HG02759 (cell line): ENCODE results near the gene VCP.

ENCODE experiments used
- ATAC-seq: cut with Tn5 transposase; IDR thresholded peaks from one replicate; pipeline ENCODE4 v1.9.1; 2021; ENCODE audit warnings: mild to moderate bottlenecking, moderate library complexity; ENCODE audit not compliant: unreplicated experiment

VCP gene

GRCh38 chr9:35067056-35067455 is 5.4 kb downstream of the VCP start:
- no peak for ATAC-seq

DNA sequence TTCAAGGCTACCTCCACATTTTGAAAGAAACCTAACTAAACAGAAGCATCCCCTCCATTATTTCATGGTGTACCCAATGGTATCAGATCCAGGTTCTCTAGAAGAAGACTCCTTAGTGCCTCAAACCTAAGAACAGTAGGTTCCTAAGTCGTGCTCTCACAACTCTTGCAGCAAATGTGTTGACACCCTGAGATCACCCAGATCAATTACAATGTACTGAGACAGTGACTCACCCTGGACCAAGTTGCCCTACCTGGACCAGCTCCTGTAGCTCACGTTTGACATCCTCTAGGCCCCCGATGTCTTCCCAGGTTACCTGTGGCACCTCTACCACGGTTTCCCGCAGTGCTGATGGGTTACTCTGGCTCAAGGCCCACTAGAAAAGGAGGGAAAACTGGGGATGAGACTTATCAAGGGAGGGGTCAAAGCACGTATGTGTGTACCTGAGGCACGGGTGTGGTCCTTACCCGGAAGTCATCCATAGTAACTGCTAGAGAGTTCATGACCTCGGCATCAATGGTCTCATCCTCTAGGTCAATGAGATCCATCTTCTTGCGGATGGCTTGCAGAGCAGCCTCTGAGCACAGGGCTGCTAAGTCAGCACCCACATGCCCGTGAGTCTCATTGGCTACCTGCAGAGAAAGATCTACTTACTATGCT is 11.7 kb downstream of the VCP start:
- ATAC-seq = no peak

GRCh38 chr9:35059438-35059837 is 13.0 kb downstream of the VCP start:
- no peak for ATAC-seq

DNA sequence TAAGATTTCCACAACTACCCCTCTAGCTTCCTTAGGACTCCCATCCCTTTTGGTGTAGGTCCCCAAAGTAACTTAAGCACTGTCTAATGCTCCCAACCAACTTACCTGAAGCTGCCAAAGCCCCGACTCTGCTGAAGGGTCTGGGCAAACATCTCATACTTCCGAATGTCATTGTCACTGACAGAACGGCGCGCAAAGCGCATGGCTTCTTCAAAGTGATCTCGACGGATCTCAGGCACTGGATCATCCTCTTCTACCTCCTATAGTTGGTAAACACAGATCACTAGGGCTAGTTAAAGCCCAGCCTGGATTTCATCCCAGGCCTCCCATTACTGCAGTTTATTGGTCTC is 15.2 kb downstream of the VCP start:
- ATAC-seq = no peak

DNA sequence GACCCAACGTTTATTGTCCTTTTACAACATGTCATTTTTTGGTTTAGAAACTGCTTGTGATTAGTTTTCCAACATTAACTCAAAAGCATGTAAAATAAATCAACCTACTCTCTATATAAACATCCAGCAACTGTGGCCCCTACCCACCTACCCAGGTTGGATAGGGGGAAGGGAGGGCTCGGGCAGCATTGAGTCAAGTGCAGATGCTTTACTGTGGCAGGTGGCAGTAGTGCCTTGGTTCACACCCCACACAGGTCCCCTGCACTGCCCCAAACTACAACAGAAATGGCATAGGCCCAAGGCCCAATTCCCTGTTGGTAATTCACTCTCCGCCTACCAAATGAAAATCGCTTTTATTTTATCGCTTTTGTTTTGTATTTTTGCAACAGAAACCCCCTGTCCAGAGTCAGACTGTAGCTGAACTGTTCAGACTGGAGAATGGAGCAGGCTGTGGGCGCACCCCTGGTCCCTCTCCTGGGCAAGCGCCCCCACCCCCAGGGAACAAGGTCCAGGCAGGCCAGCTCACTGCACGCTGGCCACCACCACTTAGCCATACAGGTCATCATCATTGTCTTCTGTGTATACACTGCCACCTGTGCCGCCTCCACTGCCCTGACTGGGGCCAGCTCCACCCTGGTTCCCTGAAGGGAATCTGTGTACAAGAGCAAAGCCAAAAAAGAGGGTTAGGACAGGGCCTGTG is 15.7 kb downstream of the VCP start:
- no peak for ATAC-seq

DNA sequence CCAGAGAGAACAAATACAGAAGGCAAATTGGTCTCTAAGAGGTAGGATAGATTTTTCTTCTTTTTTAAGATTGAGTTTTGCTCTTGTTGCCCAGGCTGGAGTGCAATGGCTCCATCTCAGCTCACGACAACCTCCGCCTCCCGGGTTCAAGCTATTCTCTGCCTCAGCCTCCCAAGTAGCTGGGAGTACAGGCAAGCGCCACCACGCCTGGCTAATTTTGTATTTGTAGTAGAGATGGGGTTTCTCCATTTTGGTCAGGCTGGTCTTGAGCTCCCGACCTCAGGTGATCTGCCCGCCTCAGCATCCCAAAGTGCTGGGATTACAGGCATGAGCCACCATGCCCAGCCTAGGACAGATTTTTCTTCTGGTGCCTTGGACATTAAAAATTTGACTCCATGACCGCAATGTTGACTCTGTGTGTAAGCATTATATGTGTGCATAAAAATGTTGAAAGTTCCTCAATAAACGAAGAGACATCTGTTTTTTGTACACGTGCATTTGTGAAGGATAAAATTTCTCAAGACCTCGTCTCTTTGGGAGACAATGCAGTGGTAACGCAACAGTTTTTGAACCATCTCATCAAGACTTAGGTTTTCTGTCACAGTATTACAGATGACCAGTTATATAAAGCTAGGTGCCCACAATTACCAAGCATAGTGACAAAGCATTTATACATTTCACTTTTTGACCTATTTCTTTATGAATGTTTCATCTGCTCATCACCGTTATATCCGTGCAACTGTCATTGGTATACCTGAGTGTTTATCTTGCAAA is 17.4 kb downstream of the VCP start:
- no peak for ATAC-seq

DNA sequence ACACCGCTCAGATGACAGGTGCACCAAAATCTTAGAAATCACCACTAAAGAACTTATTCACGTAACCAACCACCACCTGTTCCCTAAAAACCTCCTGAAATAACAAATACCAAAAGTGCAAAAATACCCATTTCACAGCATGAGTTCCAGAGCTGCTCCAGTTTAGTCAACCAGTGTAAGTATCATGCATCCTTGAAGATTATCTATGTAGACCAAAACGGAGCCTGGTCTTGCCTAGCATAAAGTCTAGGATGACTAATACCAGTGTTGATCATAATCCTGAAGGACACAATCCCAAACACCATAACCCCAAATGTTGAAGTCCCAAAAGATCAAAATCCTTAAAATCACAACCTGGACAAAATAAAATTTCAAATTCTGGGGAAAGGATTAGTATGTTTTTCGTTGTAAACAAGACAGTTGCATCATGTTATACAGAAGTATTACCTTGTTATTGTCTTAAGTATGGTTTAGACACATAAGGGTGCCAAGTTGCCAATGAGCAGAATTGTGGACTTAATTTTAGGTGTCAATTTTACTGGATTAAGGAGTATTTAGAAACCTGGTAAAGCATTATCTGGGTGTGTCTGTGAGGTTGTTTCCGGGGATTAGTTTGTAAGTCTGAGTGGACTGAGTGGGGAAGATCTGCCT is 18.1 kb downstream of the VCP start:
- ATAC-seq = no peak

GRCh38 chr9:35051069-35051967 is 21.1 kb downstream of the VCP start:
- no peak for ATAC-seq

- no peak for ATAC-seq
Observed at GRCh38 chr9:35048511-35048910, 23.9 kb downstream of the VCP start.

- ATAC-seq = no peak
Observed at GRCh38 chr9:35044071-35044470, 28.4 kb downstream of the VCP start.

DNA sequence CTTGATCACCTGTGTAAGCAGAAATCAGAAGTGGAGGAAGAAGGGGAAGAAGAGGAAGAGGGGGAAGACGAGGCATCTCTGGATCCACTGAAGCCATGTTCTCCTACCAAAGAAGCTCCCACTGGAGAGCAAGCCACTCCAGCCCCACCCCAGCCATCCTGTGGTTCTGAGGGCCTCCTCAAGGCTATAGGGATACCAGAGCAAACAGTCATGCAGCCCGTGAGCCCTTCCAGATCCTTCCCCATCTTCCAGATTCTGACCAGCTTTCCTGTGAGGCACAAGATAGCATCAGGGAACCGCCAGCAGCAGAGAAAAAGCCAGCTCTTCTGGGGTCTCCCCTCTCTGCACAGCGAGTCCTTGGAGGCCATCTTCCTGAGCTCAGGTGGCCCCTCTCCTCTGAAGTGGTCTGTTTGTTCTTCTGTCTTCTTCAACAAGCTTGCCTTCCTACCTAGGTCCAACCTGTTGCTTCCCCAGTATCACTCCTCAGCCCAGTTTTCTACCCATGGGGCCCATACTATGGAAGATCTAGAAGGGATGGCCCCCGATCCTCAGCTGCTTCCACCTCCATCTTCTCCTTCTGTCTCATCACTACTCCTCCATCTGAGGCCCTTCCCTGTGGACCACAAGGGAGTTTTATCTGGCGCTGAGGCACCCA is 29.4 kb downstream of the VCP start:
- no peak for ATAC-seq

DNA sequence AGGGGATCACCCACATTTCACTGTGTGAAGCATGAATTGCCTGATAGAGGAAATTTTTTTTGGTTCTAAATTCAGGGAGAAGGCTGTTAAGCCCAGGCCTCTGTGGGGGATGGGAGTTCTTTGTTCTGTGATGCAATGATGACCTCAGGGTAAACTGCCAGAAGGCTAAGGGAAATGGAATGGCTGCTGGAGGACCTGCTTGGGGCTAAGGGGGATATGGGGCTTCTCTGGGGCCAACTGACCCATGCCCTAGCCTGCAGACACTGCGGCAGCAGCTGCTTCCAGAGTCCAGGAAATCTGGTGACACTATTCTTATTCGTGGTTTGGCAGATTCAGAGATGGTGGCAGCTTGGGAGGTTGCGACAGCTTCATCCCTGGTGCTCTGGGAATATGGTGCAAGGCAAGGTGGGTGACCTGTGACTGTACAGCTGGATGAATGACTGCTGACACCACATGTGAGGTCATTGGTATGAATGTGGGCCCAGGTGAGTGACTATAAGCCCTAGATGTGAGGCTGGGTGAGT is 30.3 kb downstream of the VCP start:
- no peak for ATAC-seq

- no peak for ATAC-seq
Observed at GRCh38 chr9:35035851-35036701, 36.3 kb downstream of the VCP start.

DNA sequence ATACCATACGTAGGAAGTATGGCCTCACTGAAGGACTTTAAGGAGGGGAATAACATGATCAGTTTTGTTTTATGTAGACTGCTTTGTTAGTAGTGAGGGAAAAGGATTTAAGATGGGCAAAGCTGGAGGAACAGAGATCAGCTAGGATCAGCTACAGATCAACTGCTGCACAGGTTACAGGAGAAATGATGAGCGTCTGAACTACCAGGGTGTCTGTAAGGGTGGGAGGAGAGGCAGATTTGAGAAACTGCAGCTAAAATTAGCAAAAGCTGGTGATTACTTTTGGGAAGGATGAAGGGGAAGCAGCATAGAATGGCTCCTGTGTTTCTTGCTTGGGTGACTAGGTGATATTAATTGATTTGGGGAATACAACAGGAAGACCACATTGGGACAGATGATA is 39.3 kb downstream of the VCP start:
- no peak for ATAC-seq

GRCh38 chr9:35029852-35030251 is 42.6 kb downstream of the VCP start:
- no peak for ATAC-seq

GRCh38 chr9:35029241-35029640 is 43.2 kb downstream of the VCP start:
- ATAC-seq = no peak

DNA sequence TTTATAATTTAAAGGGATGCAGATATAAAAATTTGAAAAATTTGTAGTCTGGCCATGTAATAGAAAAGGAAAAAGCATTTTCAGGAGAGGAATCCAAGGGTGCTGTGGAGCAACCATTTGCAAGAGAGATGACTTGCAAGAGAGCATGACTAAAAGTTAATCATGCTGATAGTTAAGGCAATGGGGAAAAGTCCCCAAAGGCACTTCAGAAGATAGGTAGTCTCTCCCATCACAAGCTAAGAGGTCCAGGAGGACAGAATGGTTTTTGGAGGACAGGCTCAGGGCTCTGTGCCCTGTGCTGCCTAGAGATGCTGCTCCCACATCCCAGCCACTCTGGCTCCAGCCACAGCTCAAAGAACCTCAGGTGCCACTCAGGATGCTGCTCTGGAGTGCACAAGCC is 44.1 kb downstream of the VCP start:
- ATAC-seq = no peak

GRCh38 chr9:35027860-35028259 is 44.6 kb downstream of the VCP start:
- no peak for ATAC-seq

- no peak for ATAC-seq
Observed at GRCh38 chr9:35027374-35027773, 45.1 kb downstream of the VCP start.
